ENCODE data around the gene SLC6A5.
"Not testable (repeated sequence)": the region's sequence is repeated elsewhere in the genome, so short reads cannot be mapped to it uniquely, and the experiment has no call there.

The SLC6A5 gene

GRCh38 chr11:20599221-20600019, at the start of gene SLC6A5:
SLC6A5 (plus strand) TSS chr11:20599608; CDS start chr11:20599673, 65 bp downstream.
- Histone ChIP-seq H3K9ac (ENCODE audit: low read depth in 1 of 2, low read length in 2 of 2) (no peak within 1 kb of the TSS), H3K27ac (ENCODE audit: low read depth, low read length) (no peak within 1 kb of the TSS), H3K9me3 (ENCODE audit: control insufficient read depth in 1 of 2, low read length in 2 of 2) (no peaks in the 10 kb centered on the region), H3K4me1 (ENCODE audit: control insufficient read depth in 1 of 2, insufficient read depth in 2 of 2, low read length in 2 of 2) (no peaks in the 10 kb centered on the region), H3K36me3 (ENCODE audit: control insufficient read depth in 1 of 2, insufficient read depth in 2 of 2, low read length in 2 of 2) (no peaks in the 10 kb centered on the region), H3K27me3 (ENCODE audit: control insufficient read depth in 1 of 2, insufficient read depth in 2 of 2, low read length in 2 of 2) (peaks cover 93 to 96% of the 10 kb centered on the region in 2 donors), H3K4me3 (ENCODE audit: low read depth in 1 of 2, low read length in 2 of 2) (no peak within 1 kb of the TSS)

DNA sequence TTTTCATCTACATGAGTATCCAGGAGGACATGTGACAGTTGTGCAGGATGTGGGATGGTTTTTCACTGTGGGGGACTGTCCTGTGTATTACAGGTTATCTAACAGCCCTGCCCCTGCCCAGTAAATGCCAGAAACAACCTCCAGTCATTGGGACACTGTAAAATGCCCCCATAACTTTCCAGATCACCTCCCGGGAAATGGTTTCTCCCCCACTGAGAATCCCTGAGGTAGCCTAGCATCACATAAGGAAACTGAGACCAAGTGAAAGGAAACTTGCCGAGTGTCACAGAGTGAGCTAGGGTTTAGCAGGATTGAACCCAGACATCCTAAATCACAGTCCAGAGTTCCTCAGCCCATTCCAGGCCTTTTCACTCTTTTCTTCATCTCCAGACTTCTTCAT, 48.3 kb upstream of the SLC6A5 start:
- Histone ChIP-seq H3K36me3 (ENCODE audit: control insufficient read depth in 1 of 2, insufficient read depth in 2 of 2, low read length in 2 of 2) (no peaks in the 10 kb centered on the region), H3K27me3 (ENCODE audit: control insufficient read depth in 1 of 2, insufficient read depth in 2 of 2, low read length in 2 of 2) (no peaks in the 10 kb centered on the region)

GRCh38 chr11:20555783-20556182, 43.6 kb upstream of the SLC6A5 start:
- Histone ChIP-seq H3K27me3 (ENCODE audit: control insufficient read depth in 1 of 2, insufficient read depth in 2 of 2, low read length in 2 of 2) (peaks cover 0 to 2% of the 10 kb centered on the region in 2 donors), H3K4me1 (ENCODE audit: control insufficient read depth in 1 of 2, insufficient read depth in 2 of 2, low read length in 2 of 2) (peaks cover 0 to 3% of the 10 kb centered on the region in 2 donors), H3K9me3 (ENCODE audit: control insufficient read depth in 1 of 2, low read length in 2 of 2) (peaks cover 0 to 3% of the 10 kb centered on the region in 2 donors), H3K4me3 (ENCODE audit: low read depth in 1 of 2, low read length in 2 of 2) (no peak overlapping the region), H3K9ac (ENCODE audit: low read depth in 1 of 2, low read length in 2 of 2) (no peak overlapping the region), H3K36me3 (ENCODE audit: control insufficient read depth in 1 of 2, insufficient read depth in 2 of 2, low read length in 2 of 2) (no peaks in the 10 kb centered on the region), H3K27ac (ENCODE audit: low read depth, low read length) (no peak overlapping the region)

More for the DNA sequence above, 48.3 kb upstream of the SLC6A5 start:
- no peak overlapping the region for H3K4me3 ChIP-seq (ENCODE audit: low read depth in 1 of 2, low read length in 2 of 2)
- peaks cover 0 to 3% of the 10 kb centered on the region in 2 donors for H3K9me3 ChIP-seq (ENCODE audit: control insufficient read depth in 1 of 2, low read length in 2 of 2)
- no peaks in the 10 kb centered on the region for H3K4me1 ChIP-seq (ENCODE audit: control insufficient read depth in 1 of 2, insufficient read depth in 2 of 2, low read length in 2 of 2)
- no peak overlapping the region for H3K27ac ChIP-seq (ENCODE audit: low read depth, low read length)
- no peak overlapping the region for H3K9ac ChIP-seq (ENCODE audit: low read depth in 1 of 2, low read length in 2 of 2)

- not testable (repeated sequence) for H3K9me3 ChIP-seq (ENCODE audit: control insufficient read depth in 1 of 2, low read length in 2 of 2); H3K36me3 ChIP-seq (ENCODE audit: control insufficient read depth in 1 of 2, insufficient read depth in 2 of 2, low read length in 2 of 2); H3K4me1 ChIP-seq (ENCODE audit: control insufficient read depth in 1 of 2, insufficient read depth in 2 of 2, low read length in 2 of 2); H3K27me3 ChIP-seq (ENCODE audit: control insufficient read depth in 1 of 2, insufficient read depth in 2 of 2, low read length in 2 of 2); H3K9ac ChIP-seq (ENCODE audit: low read depth in 1 of 2, low read length in 2 of 2); H3K4me3 ChIP-seq (ENCODE audit: low read depth in 1 of 2, low read length in 2 of 2); H3K27ac ChIP-seq (ENCODE audit: low read depth, low read length)
Observed at GRCh38 chr11:20556396-20556795, 43.0 kb upstream of the SLC6A5 start.

- no peak overlapping the region for H3K27ac ChIP-seq (ENCODE audit: low read depth, low read length)
- no peak overlapping the region for H3K4me3 ChIP-seq (ENCODE audit: low read depth in 1 of 2, low read length in 2 of 2)
- H3K27me3 ChIP-seq (ENCODE audit: control insufficient read depth in 1 of 2, insufficient read depth in 2 of 2, low read length in 2 of 2): peaks cover 0 to 2% of the 10 kb centered on the region in 2 donors
- no peaks in the 10 kb centered on the region for H3K36me3 ChIP-seq (ENCODE audit: control insufficient read depth in 1 of 2, insufficient read depth in 2 of 2, low read length in 2 of 2)
- H3K4me1 ChIP-seq (ENCODE audit: control insufficient read depth in 1 of 2, insufficient read depth in 2 of 2, low read length in 2 of 2): peaks cover 0 to 3% of the 10 kb centered on the region in 2 donors
- H3K9me3 ChIP-seq (ENCODE audit: control insufficient read depth in 1 of 2, low read length in 2 of 2): peaks cover 0 to 3% of the 10 kb centered on the region in 2 donors
- H3K9ac ChIP-seq (ENCODE audit: low read depth in 1 of 2, low read length in 2 of 2): no peak overlapping the region
Observed at GRCh38 chr11:20558741-20559140, 40.7 kb upstream of the SLC6A5 start.

GRCh38 chr11:20559523-20560300, 39.7 kb upstream of the SLC6A5 start:
- H3K27ac ChIP-seq (ENCODE audit: low read depth, low read length): no peak overlapping the region

DNA sequence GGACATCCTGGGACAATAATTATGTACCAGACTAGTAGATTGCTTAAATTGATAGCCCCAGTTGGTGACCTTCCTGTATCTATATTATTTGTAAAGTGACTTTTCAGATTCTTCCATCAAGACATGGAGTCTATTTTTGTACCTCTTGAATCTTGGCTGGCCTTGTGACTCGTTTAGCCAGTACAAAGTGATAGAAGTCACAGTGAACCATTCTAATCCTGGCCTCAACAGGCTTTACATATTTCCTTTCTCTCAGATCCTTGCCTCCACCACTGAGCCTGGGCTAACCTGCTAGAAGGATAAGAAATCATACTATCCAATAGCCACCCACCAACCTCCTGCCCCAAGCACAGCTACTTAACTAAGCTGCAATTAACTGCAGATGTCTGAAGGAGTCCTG, 37.5 kb upstream of the SLC6A5 start:
- no peak overlapping the region for H3K27ac ChIP-seq (ENCODE audit: low read depth, low read length)

More at GRCh38 chr11:20559523-20560300, 39.7 kb upstream of the SLC6A5 start:
- H3K36me3 ChIP-seq (ENCODE audit: control insufficient read depth in 1 of 2, insufficient read depth in 2 of 2, low read length in 2 of 2): no peaks in the 10 kb centered on the region
- H3K9me3 ChIP-seq (ENCODE audit: control insufficient read depth in 1 of 2, low read length in 2 of 2): peaks cover 0 to 3% of the 10 kb centered on the region in 2 donors
- no peak overlapping the region for H3K9ac ChIP-seq (ENCODE audit: low read depth in 1 of 2, low read length in 2 of 2)
- H3K4me3 ChIP-seq (ENCODE audit: low read depth in 1 of 2, low read length in 2 of 2): no peak overlapping the region
- H3K4me1 ChIP-seq (ENCODE audit: control insufficient read depth in 1 of 2, insufficient read depth in 2 of 2, low read length in 2 of 2): peaks cover 3 to 6% of the 10 kb centered on the region in 2 donors
- peaks cover 0 to 2% of the 10 kb centered on the region in 2 donors for H3K27me3 ChIP-seq (ENCODE audit: control insufficient read depth in 1 of 2, insufficient read depth in 2 of 2, low read length in 2 of 2)

GRCh38 chr11:20563866-20564265, 35.5 kb upstream of the SLC6A5 start:
- Histone ChIP-seq H3K9me3 (ENCODE audit: control insufficient read depth in 1 of 2, low read length in 2 of 2) (no peaks in the 10 kb centered on the region), H3K27me3 (ENCODE audit: control insufficient read depth in 1 of 2, insufficient read depth in 2 of 2, low read length in 2 of 2) (peaks cover 0 to 2% of the 10 kb centered on the region in 2 donors), H3K4me3 (ENCODE audit: low read depth in 1 of 2, low read length in 2 of 2) (no peak overlapping the region), H3K4me1 (ENCODE audit: control insufficient read depth in 1 of 2, insufficient read depth in 2 of 2, low read length in 2 of 2) (peaks cover 25% of the 10 kb centered on the region in 2 donors), H3K36me3 (ENCODE audit: control insufficient read depth in 1 of 2, insufficient read depth in 2 of 2, low read length in 2 of 2) (no peaks in the 10 kb centered on the region), H3K9ac (ENCODE audit: low read depth in 1 of 2, low read length in 2 of 2) (no peak overlapping the region), H3K27ac (ENCODE audit: low read depth, low read length) (no peak overlapping the region)

More for the DNA sequence above, 37.5 kb upstream of the SLC6A5 start:
- Histone ChIP-seq H3K4me3 (ENCODE audit: low read depth in 1 of 2, low read length in 2 of 2) (no peak overlapping the region), H3K9me3 (ENCODE audit: control insufficient read depth in 1 of 2, low read length in 2 of 2) (no peaks in the 10 kb centered on the region), H3K9ac (ENCODE audit: low read depth in 1 of 2, low read length in 2 of 2) (no peak overlapping the region), H3K36me3 (ENCODE audit: control insufficient read depth in 1 of 2, insufficient read depth in 2 of 2, low read length in 2 of 2) (no peaks in the 10 kb centered on the region), H3K27me3 (ENCODE audit: control insufficient read depth in 1 of 2, insufficient read depth in 2 of 2, low read length in 2 of 2) (peaks cover 0 to 2% of the 10 kb centered on the region in 2 donors), H3K4me1 (ENCODE audit: control insufficient read depth in 1 of 2, insufficient read depth in 2 of 2, low read length in 2 of 2) (peaks cover 17 to 19% of the 10 kb centered on the region in 2 donors)

GRCh38 chr11:20564846-20565635, 34.4 kb upstream of the SLC6A5 start:
- Histone ChIP-seq H3K9me3 (ENCODE audit: control insufficient read depth in 1 of 2, low read length in 2 of 2) (no peaks in the 10 kb centered on the region), H3K36me3 (ENCODE audit: control insufficient read depth in 1 of 2, insufficient read depth in 2 of 2, low read length in 2 of 2) (no peaks in the 10 kb centered on the region), H3K4me1 (ENCODE audit: control insufficient read depth in 1 of 2, insufficient read depth in 2 of 2, low read length in 2 of 2) (peaks cover 22 to 25% of the 10 kb centered on the region in 2 donors), H3K27me3 (ENCODE audit: control insufficient read depth in 1 of 2, insufficient read depth in 2 of 2, low read length in 2 of 2) (peaks cover 0 to 2% of the 10 kb centered on the region in 2 donors), H3K4me3 (ENCODE audit: low read depth in 1 of 2, low read length in 2 of 2) (peak overlapping the region in 1 of 2 donors; percentile 20), H3K27ac (ENCODE audit: low read depth, low read length) (no peak overlapping the region), H3K9ac (ENCODE audit: low read depth in 1 of 2, low read length in 2 of 2) (no peak overlapping the region)

All from duodenal mucosa (tissue), 2 donors.